ENCODE results near the gene CCDC88C.
"Not testable (repeated sequence)": the region's sequence is repeated elsewhere in the genome, so short reads cannot be mapped to it uniquely, and the experiment has no call there.

Gene CCDC88C

DNA sequence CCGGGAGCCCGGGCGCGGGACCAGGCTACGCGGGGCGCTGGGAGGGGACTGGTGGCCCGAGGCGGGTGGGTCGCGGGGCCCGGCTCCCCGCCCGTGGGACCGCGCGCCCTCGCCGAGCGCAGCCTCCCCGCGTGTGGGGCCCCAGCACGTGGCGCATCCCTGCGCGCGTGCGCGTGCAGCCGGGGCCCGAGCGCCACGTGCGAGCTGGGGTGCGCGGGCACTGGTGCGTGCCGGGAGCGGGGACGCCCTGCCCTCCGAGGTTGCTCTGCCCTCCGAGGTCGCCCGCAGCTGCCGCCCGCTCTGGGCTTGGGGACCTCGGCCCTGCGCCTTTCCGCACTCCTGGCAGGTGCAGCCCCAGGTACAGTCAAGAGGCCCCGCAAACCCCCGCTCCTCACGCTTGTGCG, 365 bp upstream of the CCDC88C start:
- DNase-seq, result peak; percentile 67

DNA sequence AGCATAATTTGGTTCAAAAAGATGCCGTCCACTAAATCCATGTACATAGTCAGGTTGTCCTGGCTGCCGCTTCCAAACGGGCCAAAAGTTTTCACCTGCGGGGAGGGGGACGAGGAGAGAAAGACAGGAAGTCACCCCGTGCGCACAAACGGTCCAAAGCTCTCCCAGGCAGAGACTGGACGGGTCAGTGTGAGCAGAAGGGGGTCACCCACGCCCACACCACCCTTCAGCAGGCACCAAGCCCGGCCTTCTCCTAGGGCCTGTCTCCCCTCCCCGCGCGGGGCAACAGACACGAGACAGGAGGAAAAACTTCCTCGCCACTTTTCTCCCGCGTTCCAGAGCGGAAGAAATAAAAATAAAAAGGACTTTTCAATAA, 888 bp downstream of the CCDC88C start:
- DNase-seq, result no peak

DNA sequence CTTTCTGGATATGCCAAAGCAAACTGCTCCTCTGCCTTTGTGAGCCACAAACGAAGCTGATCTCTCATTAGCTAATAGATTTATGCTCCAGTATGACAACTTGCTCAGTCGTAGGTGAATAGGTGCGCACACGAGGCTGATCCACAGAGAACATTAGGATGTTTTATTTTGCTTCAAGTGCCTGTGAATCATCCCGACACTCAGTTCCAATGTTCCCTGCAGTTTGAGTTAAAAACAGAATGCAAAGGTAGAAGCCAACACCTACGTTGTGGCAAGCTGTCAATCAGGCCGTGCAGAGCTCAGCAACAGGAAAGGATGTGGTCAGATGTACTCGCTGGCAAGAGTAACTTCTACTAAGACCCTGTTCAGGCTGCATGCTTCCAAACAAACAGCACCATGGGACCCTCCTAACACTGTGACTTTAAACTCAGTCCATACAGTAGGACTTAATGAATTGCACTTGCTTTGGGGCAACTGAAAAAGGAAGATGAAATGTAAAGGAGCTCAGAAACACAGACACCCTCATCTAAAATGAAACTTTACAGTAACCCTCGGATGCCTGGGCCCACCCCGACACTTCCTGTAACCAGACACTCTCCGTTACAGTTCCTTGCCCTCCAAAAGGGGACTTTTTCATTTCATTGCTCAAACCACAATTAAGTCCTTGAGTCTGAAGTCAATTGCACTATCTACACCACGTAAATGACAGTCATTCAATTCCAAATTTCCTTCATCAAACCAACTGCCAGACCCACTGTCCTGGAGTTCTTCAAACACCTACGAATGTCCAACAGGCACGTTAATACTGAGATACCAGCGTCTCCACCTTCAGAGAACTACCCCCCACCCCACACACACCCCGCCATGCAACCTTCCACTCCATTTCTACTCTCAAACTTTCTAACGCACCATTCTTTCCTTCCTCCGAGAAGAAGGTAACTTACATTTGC, 1.6 kb downstream of the CCDC88C start:
- DNase-seq, result no peak

DNA sequence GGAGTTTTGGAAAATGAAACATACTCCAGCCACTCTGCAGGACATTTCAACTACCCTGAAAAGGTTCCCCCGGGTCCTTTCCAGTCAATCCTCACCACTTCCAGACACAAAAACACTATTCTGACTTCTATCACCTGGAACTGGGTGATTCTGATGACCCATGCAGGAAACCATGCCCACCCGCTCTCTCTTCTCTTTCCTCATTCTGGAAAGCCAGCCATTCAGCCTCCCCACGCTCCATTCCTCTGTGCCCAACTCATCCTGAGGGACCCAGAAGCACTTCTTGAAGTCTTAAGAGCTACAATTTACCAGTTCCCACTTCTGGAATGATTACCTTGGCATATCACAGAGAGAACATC, 3.2 kb downstream of the CCDC88C start:
- DNase-seq, result no peak

DNA sequence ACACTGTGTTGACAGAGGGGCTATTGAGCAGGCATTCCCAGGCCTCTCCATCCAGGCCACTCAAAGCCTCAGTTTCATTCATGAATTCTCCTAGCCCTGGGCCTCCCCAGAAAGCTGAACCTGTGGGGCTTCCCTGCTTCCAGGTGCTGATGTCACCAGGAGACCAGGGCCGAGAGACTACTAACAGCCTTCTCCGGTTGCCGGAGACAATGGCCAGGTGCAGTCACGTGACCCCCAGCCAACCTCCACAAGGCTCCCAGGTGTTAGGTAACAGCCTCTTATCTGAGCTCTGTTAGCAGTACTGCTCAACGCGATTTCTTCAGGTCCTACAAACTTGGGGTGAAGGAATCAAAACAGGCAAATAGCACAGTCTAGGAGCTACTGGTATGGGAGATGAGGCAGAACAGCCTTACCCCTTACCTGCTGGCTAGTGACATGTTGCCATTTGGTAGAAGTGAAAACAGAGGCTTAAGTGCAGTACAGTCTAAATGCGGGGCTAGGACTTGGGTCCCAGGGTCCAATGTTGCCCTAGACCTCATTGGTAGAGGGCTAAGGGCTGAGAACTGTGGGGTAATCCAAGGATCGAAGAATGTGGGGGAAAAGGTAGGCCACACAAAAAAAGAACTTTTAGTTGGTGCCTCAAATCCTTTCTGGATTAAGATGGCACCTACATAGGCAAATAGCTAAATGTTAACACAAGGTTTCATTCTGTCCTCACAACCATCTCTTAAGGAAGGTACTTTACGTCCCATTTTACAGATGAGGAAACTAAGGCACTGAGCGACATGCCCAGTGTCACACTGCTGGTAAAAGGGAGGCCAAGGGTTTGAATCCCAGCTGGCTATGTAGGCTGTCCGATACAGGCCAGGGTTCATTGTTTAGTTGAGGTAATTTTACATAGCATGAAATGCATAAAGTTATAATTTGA, 3.8 kb downstream of the CCDC88C start:
- DNase-seq, result no peak

DNA sequence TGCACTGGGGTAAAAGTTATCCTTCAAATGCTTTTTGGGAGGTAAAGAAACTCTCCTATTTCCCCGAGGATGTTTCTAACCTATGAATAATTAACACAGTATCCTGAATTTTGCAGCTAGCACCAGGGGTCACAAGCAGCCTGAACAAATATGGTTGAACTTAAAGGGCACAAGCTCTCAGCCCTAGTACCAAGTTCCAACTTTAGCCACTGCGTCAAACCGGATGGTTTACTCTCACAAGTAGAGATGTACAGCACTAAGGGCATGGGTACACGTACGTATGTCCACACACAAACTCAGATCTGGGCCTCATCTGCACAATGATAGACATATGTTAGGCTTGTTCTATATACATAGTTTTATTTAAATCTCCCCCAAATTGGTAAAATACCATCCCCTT, 4.7 kb downstream of the CCDC88C start:
- no peak for DNase-seq

DNA sequence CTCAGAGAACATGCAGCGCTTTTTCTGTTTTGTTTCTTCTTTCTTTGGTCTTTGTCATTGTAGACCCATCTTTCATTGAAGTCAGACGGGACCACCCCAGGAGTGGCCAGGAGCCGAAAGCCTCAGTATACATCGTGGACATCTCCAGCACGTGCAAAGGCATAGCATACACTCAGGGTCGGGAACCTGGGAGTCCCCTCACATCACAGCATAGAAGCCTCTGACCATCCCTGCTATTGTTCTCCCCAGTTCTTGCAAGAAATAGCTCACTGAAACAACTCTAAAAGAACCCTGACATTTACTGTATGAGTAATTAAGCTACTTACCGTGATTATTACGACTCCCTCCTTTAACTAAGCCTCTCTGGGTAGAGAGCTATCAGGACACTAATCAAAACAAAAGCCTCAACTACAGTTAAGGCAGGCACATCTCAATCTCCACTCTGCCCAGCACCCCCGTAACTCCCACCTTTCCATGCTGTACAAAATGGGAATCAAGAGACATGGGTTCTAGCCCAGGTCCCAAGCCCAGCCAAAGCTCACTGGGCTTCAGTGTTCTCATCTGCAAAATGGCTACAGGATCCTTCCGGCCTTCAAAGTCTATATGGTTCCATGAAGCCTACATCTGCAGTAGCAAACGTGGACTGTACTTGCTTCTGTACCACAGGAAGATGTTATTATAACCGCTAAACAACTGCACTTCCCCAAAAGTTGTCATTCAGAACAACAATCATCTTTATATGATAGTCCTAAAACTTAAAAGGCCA, 6.7 kb downstream of the CCDC88C start:
- no peak for DNase-seq

DNA sequence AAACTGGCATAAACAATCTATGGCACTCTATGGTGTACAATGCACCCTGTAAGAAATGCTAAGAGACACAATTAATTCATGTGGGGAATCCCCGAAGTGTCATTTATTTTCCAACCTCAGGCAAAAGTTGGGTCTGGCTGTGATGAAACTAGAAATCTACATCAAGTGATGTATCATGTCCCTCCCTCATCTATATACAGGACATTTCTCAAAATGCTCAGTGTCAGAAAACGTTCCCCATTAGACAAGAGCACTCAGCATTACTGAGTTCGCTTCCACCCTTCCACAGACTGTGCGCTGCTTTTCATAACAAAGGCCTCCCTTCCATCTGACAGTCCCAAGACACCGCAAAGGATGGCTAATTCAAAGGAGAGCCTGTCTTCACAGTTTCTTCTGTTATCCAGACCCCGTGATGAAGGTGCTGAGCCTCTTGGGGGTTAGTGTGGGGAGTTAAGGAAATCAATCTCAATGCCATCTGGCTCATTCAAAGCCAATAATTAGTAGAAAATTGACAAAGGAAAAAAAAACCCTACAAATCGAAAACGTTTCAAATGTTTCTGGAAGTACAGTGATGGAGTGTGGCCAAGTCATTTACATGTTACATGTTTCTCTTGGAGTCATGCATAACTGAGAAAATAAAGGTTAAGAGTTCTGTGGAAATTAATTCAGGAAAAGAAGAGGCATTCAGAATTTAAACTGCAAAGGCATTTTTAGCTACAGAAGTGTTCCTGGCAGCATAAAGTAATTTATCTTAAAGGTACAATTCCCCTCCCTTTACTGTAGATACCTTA, 7.5 kb downstream of the CCDC88C start:
- no peak for DNase-seq

DNA sequence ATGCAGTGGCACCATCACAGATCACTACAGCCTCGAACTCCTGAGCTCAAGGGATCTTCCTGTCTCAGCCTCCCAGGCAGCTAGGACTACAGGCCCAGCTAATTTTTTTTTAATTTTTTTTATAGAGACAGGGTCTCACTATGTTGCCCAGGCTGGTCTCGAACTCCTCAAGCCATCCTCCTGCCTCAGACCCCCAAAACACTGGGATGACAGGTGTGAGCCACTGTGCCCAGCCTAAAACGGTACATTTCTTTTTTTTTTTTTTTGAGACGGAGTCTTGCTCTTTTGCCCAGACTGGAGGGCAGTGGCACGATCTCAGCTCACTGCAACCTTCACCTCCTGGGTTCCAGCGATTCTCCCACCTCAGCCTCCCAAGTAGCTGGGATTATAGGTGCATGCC, 8.4 kb downstream of the CCDC88C start:
- not testable (repeated sequence) for DNase-seq

DNA sequence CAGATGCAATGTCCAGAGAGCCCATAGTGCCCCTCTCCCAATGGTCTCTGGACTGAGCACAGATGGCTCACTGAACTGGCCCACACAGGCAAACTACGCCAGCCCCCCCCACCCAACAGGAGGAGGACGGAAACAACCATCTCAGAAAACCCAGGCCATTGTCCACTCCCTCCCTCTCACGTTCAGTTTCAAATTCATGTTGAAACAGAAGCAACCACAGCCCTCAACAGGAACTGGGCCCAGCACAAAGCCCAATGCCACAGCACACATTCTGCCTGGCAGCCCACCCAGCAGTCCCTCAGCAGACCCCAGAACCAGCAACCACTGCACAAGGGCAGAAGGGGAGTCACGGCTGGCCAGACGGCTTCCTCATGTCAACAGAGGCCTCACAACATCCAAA, 10.6 kb downstream of the CCDC88C start:
- no peak for DNase-seq

DNA sequence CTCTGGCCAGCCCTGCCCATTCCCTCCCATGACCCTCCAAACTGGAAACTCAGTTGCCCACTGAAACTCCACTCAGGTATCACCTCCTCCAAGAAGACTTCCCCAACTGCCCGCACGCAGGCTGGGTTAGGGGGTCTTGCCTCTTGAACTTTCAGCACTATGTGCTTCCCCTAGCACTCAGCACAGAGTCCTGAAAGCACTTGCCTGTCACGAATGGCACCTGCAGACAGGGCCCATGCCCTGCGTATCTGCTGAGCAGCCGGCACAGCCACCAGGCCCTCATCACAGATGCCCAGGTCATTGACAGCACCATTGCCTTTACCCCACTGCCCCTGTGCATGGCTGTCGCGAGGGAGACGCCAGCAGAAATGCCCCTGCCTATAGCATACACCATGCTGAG, 11.2 kb downstream of the CCDC88C start:
- DNase-seq, result no peak

DNA sequence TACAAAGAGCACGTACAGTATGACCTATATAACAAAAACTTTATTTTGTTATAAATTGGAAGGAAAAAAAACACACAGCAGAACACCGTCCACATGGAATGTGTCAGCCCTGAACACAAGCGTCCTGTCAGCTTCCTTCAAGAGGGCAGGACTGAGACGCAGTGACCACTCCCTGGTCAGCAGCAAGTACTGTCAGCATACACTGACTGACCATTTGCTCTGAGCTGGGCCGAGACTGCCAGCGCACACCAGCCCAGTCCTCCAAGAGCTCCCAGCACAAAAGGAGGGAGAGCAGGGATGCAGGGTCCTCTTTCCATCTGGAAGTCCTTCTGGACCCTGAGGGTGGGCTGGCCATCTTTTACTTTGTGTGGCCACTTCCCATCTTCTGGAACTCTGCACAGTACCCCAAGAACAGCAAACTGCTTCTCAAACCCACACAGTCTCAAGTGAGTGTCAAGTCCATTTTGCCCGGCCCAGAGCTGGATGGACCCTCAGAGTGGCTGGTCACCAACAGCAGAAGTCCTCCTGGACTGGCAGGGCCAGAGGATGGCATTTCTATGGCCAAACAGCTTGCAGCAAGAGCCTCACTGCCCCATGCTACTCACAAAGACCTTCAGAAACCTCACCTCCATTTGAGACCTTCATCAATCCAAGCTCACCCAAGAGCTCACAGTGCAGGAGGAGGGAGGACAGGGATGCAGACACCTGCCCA, 11.7 kb downstream of the CCDC88C start:
- no peak for DNase-seq

DNA sequence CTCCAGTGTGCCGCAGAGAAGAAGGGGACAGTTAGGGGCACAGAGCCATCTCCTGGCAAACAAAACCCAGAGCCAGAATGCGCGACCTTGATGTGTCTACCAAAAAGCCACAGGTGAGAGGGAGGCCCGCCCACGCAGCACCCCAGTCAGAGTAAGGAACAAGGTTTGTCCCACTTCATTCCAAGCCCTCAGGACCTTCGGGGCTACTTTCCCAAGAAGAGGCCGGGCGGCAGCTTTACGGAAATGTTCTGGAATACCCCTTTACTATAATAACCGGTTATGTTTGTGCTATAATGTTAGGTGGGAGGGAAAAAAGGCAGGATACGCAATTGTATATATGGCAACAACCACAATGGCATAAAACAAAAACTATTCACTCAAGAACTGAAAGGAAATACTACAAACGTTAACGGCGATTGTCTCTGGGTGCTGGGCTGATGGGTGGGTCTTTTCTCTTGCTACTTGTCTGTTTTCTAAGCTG, 12.3 kb downstream of the CCDC88C start:
- peak; percentile 27 for DNase-seq

DNA sequence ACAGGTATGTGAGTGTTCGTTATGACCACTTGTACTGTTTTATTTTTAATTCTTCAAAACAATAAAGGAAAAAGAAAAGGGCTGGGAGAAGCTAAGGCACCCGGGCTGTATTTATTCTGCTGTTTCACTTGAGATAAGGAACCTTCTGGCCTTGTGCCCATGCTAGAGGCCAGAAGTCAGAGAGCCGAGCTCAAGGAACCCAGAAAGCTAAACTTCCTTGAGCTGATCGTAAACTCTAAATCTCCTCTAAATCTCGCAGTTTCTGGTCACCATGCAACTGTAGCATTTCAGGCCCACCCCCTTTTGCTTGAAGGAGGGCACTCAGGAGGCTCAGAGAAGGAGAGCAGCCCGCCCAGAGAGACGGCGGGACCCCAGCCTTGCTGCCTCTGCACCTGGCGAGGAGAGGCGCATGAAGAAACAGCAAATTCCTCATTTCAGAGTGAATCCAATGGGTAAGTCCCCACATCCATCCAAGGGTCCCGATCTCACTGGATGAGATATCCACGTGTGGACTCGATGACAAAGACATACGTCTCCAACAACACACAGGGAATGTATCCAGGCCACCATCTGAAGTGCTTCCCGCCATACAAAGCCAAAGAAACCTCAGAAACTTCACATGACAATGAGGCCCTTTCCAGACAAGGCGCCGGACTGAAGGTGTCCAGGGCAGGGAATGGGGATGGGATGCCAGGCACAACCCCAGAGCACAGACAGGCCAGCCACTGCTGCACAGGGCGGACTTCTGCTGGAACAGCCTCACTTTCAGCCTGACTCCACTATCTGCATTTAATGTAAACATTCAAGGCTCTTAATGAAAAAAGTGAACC, 14.6 kb downstream of the CCDC88C start:
- DNase-seq, result no peak

DNA sequence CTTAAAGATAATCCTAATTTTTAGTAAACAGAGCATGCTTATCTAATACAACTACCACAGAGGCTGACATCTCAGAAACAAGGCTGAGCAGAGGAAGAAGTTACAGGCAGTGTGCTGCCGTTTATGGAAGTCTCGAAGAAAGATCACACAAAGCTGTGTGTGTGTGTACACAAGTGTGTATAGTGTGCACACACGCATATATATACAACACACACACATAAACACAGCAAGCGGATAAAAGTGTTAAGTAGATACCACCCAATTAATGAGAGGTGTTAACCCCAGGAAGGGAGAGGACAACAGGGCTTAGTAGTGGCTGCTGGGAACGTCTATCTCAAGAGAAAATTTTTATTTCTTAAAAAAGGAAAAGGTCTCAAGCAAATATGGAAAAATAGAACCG, 15.3 kb downstream of the CCDC88C start:
- DNase-seq, result no peak

DNA sequence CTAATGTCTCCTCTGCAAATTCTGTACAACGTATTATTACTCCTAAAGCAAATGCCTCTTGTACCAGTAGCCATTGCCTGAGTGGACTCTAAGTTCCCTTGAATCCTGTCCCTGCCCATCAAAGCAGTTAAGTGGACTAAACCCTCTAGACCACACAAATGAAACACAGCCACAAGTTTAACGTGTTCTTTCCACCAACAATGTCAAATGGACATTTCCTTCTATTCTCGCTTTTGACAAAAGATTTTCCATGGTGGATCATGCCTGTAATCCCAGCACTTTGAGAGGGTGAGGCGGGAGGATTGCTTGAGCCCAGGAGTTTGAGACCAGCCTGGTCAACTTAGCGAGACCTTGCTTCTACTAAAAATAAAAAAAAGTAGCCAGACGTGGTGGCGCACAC, 15.9 kb downstream of the CCDC88C start:
- no peak for DNase-seq

DNA sequence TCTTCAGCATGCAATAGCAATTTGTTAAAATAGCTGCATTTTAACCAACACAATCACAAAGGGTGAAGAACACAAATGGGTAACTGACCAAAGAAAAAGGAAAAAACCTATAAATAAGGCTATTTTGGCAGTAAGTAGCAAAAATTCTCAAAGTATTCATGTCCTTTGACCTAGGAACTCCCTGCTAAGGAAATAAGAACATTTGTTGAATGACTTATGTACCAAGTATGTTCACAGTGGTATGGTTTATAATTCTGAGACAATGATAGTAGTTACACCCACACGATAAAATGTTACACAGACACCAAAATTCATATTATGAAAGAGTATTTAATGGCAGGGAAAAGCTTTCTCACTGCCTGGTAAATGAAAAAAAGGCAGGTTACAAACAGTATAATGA, 16.9 kb downstream of the CCDC88C start:
- DNase-seq, result no peak

DNA sequence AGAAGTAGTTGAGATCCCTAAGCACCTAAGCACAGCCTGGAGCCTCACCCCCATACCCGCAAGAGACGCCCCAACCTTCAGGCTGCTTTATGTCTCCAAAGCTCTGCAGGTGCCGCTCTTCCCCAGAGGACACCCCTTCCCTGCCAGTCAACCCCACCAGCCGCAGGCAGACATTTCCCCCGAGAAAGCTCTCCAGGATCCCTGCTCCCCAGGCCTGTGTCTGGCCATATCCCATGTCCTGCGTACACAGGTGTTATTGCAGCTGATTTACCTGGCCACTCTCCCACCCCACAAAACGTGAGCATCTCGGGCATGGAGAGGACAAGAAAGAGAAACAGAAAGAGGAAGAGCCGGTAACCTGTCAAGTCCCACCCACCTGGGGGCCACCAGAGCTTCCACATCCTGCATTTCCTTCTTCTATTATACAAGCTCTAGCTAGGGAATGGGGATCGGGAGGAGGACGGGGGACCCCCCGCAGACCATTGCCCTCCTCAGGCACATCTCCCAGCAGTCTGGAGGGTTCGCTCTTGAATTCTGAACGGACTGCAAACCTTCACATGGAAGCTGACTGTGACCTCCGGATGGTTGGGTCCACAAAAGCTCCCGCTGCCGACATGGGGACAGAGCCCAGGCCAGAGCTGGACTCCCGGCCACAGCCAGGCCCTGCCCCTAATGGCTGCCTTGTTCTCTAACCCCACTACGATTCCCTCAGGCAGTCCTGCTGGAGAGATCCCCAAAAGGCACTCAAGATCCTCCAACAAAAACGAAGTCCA, 17.6 kb downstream of the CCDC88C start:
- DNase-seq, result no peak

DNA sequence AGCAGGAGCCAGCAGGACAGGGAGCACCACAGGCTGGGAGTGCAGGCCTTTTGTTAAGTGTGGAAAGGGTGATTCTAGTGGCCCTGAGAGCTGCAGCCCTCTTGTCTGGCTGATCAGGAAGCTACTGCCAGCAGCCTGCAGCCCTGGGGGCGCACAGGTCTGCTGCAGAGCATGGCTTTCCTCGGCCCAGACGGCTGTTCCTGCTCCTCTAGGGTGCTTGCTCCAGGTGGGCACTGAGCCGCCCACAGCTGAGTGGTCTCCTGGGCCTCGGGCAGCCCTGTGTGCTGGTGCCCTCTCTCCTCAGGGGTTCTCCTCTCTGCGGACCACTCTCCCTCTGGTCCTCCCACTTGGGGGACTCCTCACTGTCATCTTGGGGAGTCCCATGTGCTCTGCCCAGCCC, 18.9 kb downstream of the CCDC88C start:
- DNase-seq, result no peak

Data from activated gamma-delta T cell (primary cell).